IMR-90 (cell line): ENCODE data around the gene PLA2G4B. TPM values are rescaled to one million over a fixed set of nuclear protein-coding genes. Genes with fewer than 3 reads are reported as not detected.

Experiments
- ATAC-seq: fragments of 200-7000 bp; cut with Tn5 transposase; 2 replicates; pipeline ENCODE4 v1.9.1; 2020; ENCODE audit warnings: low read depth, mild to moderate bottlenecking, moderate library complexity
- BruUV-seq: library from RNA; stranded (reverse); fragments of 400-500 nt; replicated peaks from 2 replicates; lab custom pipeline; 2021; lab: Mats Ljungman, UMichigan
- CTCF ChIA-PET: fragments of 300-600 bp; formaldehyde crosslinking; extraction: SDS; loops from one replicate; lab custom pipeline; 2021; ENCODE audit warnings: antibody characterized with exemption; lab: Yijun Ruan, JAX
- POLR2A ChIA-PET: fragments of 300-600 bp; sonication (Branson Sonifier 250); formaldehyde crosslinking; loops from one replicate; lab custom pipeline; 2022; ENCODE audit warnings: antibody characterized with exemption; ENCODE audit not compliant: unreplicated experiment; lab: Charles Lee
- DNase-seq: peaks from one replicate; pipeline ENCODE4 v3.0.0; 2013
- H2AFZ ChIP-seq: replicated peaks from 2 replicates; pipeline ENCODE3; 2013; ENCODE audit warnings: low read length, mild to moderate bottlenecking; ENCODE audit not compliant: poor library complexity
- H2AK5ac ChIP-seq: 2 replicates; pipeline ENCODE4 v1.6.1; 2013; ENCODE audit warnings: low read depth, low read length, inconsistent platforms
- H2AK9ac ChIP-seq: replicated peaks from 2 replicates; pipeline ENCODE3; 2013; ENCODE audit warnings: mild to moderate bottlenecking, low read depth, low read length, moderate library complexity; ENCODE audit not compliant: poor library complexity
- H2BK120ac ChIP-seq: 2 replicates; pipeline ENCODE4 v1.6.1; 2013; ENCODE audit warnings: low read depth, low read length, inconsistent platforms
- H2BK15ac ChIP-seq: 3 replicates; pipeline ENCODE4 v1.6.1; 2013; ENCODE audit warnings: low read depth, low read length, inconsistent platforms
- H2BK20ac ChIP-seq: 2 replicates; pipeline ENCODE4 v1.6.1; 2013; ENCODE audit warnings: low read depth, mild to moderate bottlenecking, inconsistent platforms, low read length, moderate library complexity
- H2BK5ac ChIP-seq: 2 replicates; pipeline ENCODE4 v1.6.1; 2013; ENCODE audit warnings: mild to moderate bottlenecking, low read depth, low read length, inconsistent platforms; ENCODE audit not compliant: poor library complexity, severe bottlenecking
- H3K14ac ChIP-seq: replicated peaks from 2 replicates; pipeline ENCODE4 v1.6.1; 2013; ENCODE audit warnings: low read depth, low read length, inconsistent platforms
- H3K18ac ChIP-seq: 2 replicates; pipeline ENCODE4 v1.6.1; 2013; ENCODE audit warnings: low read depth, low read length, control low read depth
- H3K23ac ChIP-seq: 2 replicates; pipeline ENCODE4 v1.6.1; 2013; ENCODE audit warnings: low read depth, low read length, inconsistent platforms
- H3K27ac ChIP-seq: 2 replicates; pipeline ENCODE4 v1.5.1; 2013; ENCODE audit warnings: mild to moderate bottlenecking, control low read depth, low read length; ENCODE audit not compliant: insufficient read depth
- H3K27me3 ChIP-seq: 2 replicates; pipeline ENCODE4 v1.6.1; 2013; ENCODE audit warnings: low read length; ENCODE audit not compliant: control insufficient read depth, insufficient read depth
- H3K36me3 ChIP-seq: 2 replicates; pipeline ENCODE4 v1.6.1; 2013; ENCODE audit warnings: low read length, mixed read lengths; ENCODE audit not compliant: control insufficient read depth, insufficient read depth
- H3K4ac ChIP-seq: 2 replicates; pipeline ENCODE4 v1.6.1; 2013; ENCODE audit warnings: low read depth, low read length, inconsistent platforms
- H3K4me1 ChIP-seq: 2 replicates; pipeline ENCODE4 v1.6.1; 2013; ENCODE audit warnings: low read length, mixed read lengths; ENCODE audit not compliant: control insufficient read depth, insufficient read depth
- H3K4me2 ChIP-seq: 2 replicates; pipeline ENCODE4 v1.6.1; 2013; ENCODE audit warnings: low read depth, mild to moderate bottlenecking, control low read depth, low read length, moderate library complexity
- H3K4me3 ChIP-seq: 2 replicates; pipeline ENCODE4 v1.5.1; 2013; ENCODE audit warnings: low read depth, mild to moderate bottlenecking, control low read depth, low read length, moderate library complexity; ENCODE audit not compliant: insufficient read depth
- H3K56ac ChIP-seq: 2 replicates; pipeline ENCODE4 v1.6.1; 2013; ENCODE audit warnings: low read length, inconsistent platforms; ENCODE audit not compliant: insufficient read depth; ENCODE audit errors: extremely low read depth
- H3K79me1 ChIP-seq, 2 experiments: 2 replicates each; pipeline ENCODE4 v1.6.1; 2013; ENCODE audit warnings: low read length in 2 of 2, inconsistent platforms in 1 of 2, low read depth in 1 of 2
- H3K9ac ChIP-seq: 2 replicates; pipeline ENCODE4 v1.6.1; 2013; ENCODE audit warnings: low read depth, low read length, control low read depth
- H3K9me1 ChIP-seq: 2 replicates; pipeline ENCODE4 v1.6.1; 2013; ENCODE audit warnings: low read length, inconsistent platforms; ENCODE audit not compliant: insufficient read depth
- H3K9me3 ChIP-seq: 2 replicates; pipeline ENCODE4 v1.6.1; 2013; ENCODE audit warnings: low read length; ENCODE audit not compliant: control insufficient read depth, insufficient read depth
- H4K20me1 ChIP-seq: 2 replicates; pipeline ENCODE4 v1.6.1; 2013; ENCODE audit warnings: low read length, inconsistent platforms; ENCODE audit not compliant: insufficient read depth
- H4K5ac ChIP-seq: 2 replicates; pipeline ENCODE4 v1.6.1; 2013; ENCODE audit warnings: mild to moderate bottlenecking, low read depth, low read length, control low read depth
- H4K8ac ChIP-seq, 2 experiments: 2 replicates each; pipeline ENCODE4 v1.6.1; 2013; ENCODE audit warnings: low read depth in 2 of 2, low read length in 2 of 2, control low read depth in 1 of 2, inconsistent platforms in 1 of 2
- H4K91ac ChIP-seq: 2 replicates; pipeline ENCODE4 v1.6.1; 2013; ENCODE audit warnings: low read depth, low read length, inconsistent platforms; ENCODE audit not compliant: insufficient read depth
- BHLHE40 ChIP-seq: fragments of 150-350 bp; IDR thresholded peaks from 2 replicates; pipeline ENCODE4 v1.6.1; 2016; ENCODE audit warnings: mild to moderate bottlenecking, low read depth, low read length
- CEBPB ChIP-seq: IDR thresholded peaks from 2 replicates; pipeline ENCODE4 v1.6.1; 2012; ENCODE audit warnings: low read depth, low read length, improper control_type of control experiment
- CHD1 ChIP-seq: IDR thresholded peaks from 2 replicates; pipeline ENCODE4 v1.6.1; 2012; ENCODE audit warnings: low read depth, low read length, improper control_type of control experiment
- ELK1 ChIP-seq: fragments of 150-350 bp; IDR thresholded peaks from 2 replicates; pipeline ENCODE4 v1.6.1; 2016; ENCODE audit warnings: low read depth, mild to moderate bottlenecking, low read length, moderate library complexity, borderline replicate concordance
- FOS ChIP-seq: fragments of 150-350 bp; IDR thresholded peaks from 2 replicates; pipeline ENCODE4 v1.6.1; 2016; ENCODE audit warnings: low read depth, low read length
- MAFK ChIP-seq: IDR thresholded peaks from 2 replicates; pipeline ENCODE4 v1.6.1; 2012; ENCODE audit warnings: low read depth, low read length, improper control_type of control experiment
- MAZ ChIP-seq: IDR thresholded peaks from 2 replicates; pipeline ENCODE4 v1.6.1; 2012; ENCODE audit warnings: low read depth, mild to moderate bottlenecking, low read length, improper control_type of control experiment, moderate library complexity, borderline replicate concordance
- MXI1 ChIP-seq: IDR thresholded peaks from 2 replicates; pipeline ENCODE4 v1.6.1; 2012; ENCODE audit warnings: low read depth, mild to moderate bottlenecking, low read length, moderate library complexity, borderline replicate concordance
- NFE2L2 ChIP-seq: fragments of 150-350 bp; IDR thresholded peaks from 2 replicates; pipeline ENCODE4 v1.6.1; 2016; ENCODE audit warnings: low read depth, mild to moderate bottlenecking, low read length
- POLR2A ChIP-seq: IDR thresholded peaks from 2 replicates; pipeline ENCODE4 v1.6.1; 2012; ENCODE audit warnings: mild to moderate bottlenecking, low read depth, low read length
- RAD21 ChIP-seq: IDR thresholded peaks from 2 replicates; pipeline ENCODE4 v1.6.1; 2012; ENCODE audit warnings: low read length, improper control_type of control experiment
- RCOR1 ChIP-seq: IDR thresholded peaks from 2 replicates; pipeline ENCODE4 v1.6.1; 2012; ENCODE audit warnings: mild to moderate bottlenecking, low read length, improper control_type of control experiment; ENCODE audit not compliant: insufficient replicate concordance
- SMC3 ChIP-seq: fragments of 150-350 bp; IDR thresholded peaks from 2 replicates; pipeline ENCODE4 v1.6.1; 2016; ENCODE audit warnings: low read depth, mild to moderate bottlenecking, antibody characterized with exemption, low read length, moderate library complexity
- WGBS, 2 experiments: methylation state at CpG; one replicate each; pipeline versions ENCODE4 v1.1.5 to v1.1.7; 2013; ENCODE audit warnings: missing lambda C conversion rate in 2 of 2; ENCODE audit not compliant: insufficient read length in 1 of 2; ENCODE audit errors: extremely low coverage in 2 of 2; 5-methylcytosine and 5-hydroxymethylcytosine counted together
- dilution Hi-C: fragments of 300-500 bp; cut with HindIII; formaldehyde crosslinking; loops from one replicate; pipeline ENCODE4 v1.14.3; 2018; ENCODE audit warnings: low sequenced_read_pairs; ENCODE audit not compliant: unreplicated experiment
- in situ Hi-C: fragments of 300-500 bp; cut with MboI; formaldehyde crosslinking; loops from 3 replicates; pipeline ENCODE4 v1.14.3; 2019; ENCODE audit warnings: low sequenced_read_pairs, inconsistent platforms, mixed read lengths
- intact Hi-C: fragments of 100-400 bp; cut with micrococcal nuclease; formaldehyde crosslinking; loops from 2 replicates; pipeline ENCODE4 v1.10.0; 2022
- polyA plus RNA-seq, 3 experiments: library from polyadenylated mRNA; depleted of rRNA; stranded (reverse); fragments of >200 nt; gene quantifications; 2 replicates each; pipeline ENCODE4 v1.2.3, GENCODE V29; 2012; ENCODE audit warnings: low replicate concordance in 1 of 3
- total RNA-seq: library from RNA; depleted of rRNA; stranded (reverse); fragments of >200 nt; gene quantifications from 2 replicates; pipeline ENCODE4 v1.2.3, GENCODE V29; 2012

PLA2G4B gene
- total and polyA plus RNA-seq, 2 of the 4 experiments (the other 2 are of a cell fraction): 0.18 to 3.1 TPM

DNA sequence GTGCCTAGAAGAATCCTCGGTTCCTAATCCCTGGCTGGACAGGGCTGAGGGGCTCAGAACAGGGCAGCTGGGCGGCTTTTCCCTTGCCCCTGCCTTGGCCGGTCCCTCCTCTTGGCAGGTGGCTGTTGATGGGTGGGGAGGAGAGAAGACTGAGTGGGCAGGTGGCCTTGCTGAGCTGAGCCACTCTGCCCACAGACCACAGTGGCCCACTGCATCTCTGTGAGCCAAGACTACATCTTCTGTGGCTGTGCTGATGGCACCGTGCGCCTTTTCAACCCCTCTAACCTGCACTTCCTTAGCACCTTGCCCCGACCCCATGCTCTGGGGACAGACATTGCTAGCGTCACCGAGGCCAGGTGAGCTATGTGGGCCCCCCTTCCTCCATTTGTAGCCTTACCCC lies 25.2 kb upstream of the PLA2G4B start:
- Histone ChIP-seq H3K23ac (no peak overlapping the region), H3K18ac (no peak overlapping the region), H3K4me2 (no peak overlapping the region), H2BK5ac (no peak overlapping the region), H2BK20ac (no peak overlapping the region), H2BK120ac (no peak overlapping the region), H4K5ac (no peak overlapping the region), H3K9me3 (no peaks in the 10 kb centered on the region), H3K27ac (no peak overlapping the region), H3K79me1 (peaks cover 0 to 35% of the 10 kb centered on the region in 2 experiments; a peak in 2 of 4 replicates), H3K27me3 (no peaks in the 10 kb centered on the region), H2BK15ac (no peak overlapping the region), H4K91ac (no peak overlapping the region), H3K4me1 (peaks cover 3% of the 10 kb centered on the region), H2AFZ (no peak overlapping the region), H4K8ac (no peak overlapping the region), H2AK9ac (no peak overlapping the region), H4K20me1 (peaks cover 10% of the 10 kb centered on the region; the same call in 1 of the 2 replicates), H3K9me1 (no peaks in the 10 kb centered on the region), H3K36me3 (peaks cover 36% of the 10 kb centered on the region), H3K4me3 (no peak overlapping the region), H2AK5ac (no peak overlapping the region), H3K4ac (no peak overlapping the region), H3K14ac (no peak overlapping the region), H3K9ac (no peak overlapping the region), H3K56ac (no peak overlapping the region)
- TF ChIP-seq FOS (no peak), MAFK (no peak), SMC3 (no peak), NFE2L2 (no peak), CEBPB (no peak), RAD21 (no peak), POLR2A (no peak), RCOR1 (no peak), MAZ (no peak), CHD1 (no peak), MXI1 (no peak), ELK1 (no peak), BHLHE40 (no peak)
- in situ Hi-C loops (loop anchor here (5.0 kb wide), 1 partner anchor 41 kb away; the partner anchor contains the start of gene MAPKBP1), intact Hi-C loops (loop anchor here (5.0 to 10.0 kb wide), 2 partner anchors 116 to 349 kb away; no protein-coding TSS in a partner anchor), dilution Hi-C loops (no loop called here)
- POLR2A ChIA-PET: no interaction called here
- CTCF ChIA-PET: interaction anchor here (1.1 kb wide), 1 partner anchor 39 kb away, joined by 3 read pairs; the partner anchor contains the start of gene MAPKBP1
- no TSS peak for BruUV-seq
- 80% methylated on average over 1 of the region's 8 CpGs; no CpG with 5 or more reads in 1 of the 2 experiments for WGBS, 2 experiments
- no peak for ATAC-seq
- no peak for DNase-seq
